ENCODE results near the gene SHOC2. TPM values are rescaled to one million over a fixed set of nuclear protein-coding genes. Genes with fewer than 3 reads are reported as not detected.
A peak's percentile ranks its signal among the peaks of the same experiment; 100 is the strongest.

SHOC2 gene
- total RNA-seq, 1 donor from 2014 or later, result 30.1 TPM

DNA sequence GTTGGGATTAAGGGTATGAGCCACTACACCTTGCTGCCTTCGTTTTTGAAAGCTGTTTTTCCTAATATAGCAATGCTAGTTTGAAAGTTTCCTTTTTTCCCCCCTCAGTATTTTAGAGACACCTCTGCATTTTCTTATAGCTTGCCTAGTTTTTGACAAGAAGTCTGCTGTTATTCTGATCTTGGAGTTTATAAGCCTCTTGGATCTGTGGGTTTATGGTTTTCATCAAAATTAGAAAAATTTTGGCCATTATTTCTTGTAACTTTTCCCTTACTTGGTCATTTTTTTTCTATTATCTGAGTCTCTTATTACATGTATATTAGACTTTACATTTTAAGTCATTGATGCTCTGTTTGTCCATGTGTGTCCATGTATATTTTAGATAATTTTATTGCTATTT is 57.2 kb downstream of the SHOC2 start:
- no peak overlapping the region for H3K4me3 Mint-ChIP-seq
- peaks cover 6% of the 10 kb centered on the region for H3K9me3 Mint-ChIP-seq
- TF ChIP-seq, protein P1, sequence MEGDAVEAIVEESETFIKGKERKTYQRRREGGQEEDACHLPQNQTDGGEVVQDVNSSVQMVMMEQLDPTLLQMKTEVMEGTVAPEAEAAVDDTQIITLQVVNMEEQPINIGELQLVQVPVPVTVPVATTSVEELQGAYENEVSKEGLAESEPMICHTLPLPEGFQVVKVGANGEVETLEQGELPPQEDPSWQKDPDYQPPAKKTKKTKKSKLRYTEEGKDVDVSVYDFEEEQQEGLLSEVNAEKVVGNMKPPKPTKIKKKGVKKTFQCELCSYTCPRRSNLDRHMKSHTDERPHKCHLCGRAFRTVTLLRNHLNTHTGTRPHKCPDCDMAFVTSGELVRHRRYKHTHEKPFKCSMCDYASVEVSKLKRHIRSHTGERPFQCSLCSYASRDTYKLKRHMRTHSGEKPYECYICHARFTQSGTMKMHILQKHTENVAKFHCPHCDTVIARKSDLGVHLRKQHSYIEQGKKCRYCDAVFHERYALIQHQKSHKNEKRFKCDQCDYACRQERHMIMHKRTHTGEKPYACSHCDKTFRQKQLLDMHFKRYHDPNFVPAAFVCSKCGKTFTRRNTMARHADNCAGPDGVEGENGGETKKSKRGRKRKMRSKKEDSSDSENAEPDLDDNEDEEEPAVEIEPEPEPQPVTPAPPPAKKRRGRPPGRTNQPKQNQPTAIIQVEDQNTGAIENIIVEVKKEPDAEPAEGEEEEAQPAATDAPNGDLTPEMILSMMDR (conservative IDR thresholded peaks at IDR 0.05), result no peak
- no peak for DNase-seq (ENCODE audit: low read depth, low spot score)
- no peaks in the 10 kb centered on the region for H3K27me3 Mint-ChIP-seq (ENCODE audit: low read depth)
- H3K27ac Mint-ChIP-seq (ENCODE audit: unreplicated experiment), result no peak overlapping the region
- no peaks in the 10 kb centered on the region for H3K4me1 Mint-ChIP-seq
- H3K36me3 Mint-ChIP-seq (ENCODE audit: low read depth), result peaks cover 20% of the 10 kb centered on the region

DNA sequence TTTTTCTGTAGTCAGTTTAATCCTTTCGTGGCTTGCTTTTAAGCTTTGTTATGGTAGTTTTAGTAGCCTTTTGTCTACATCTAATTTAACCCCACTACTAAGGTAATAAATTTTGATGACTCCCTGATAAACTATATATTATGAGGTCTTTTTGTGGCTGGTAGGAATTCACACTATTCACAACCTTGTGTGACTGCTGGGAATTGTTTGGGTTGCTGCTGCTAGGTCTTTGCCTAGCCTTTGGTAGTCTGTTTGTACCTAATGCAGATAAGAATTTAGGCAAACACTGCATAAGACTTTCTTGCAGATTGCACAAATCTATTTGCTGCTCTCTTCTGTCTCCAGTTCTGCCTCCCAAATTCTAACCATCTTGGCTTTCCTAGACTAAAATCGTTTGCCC is 58.3 kb downstream of the SHOC2 start:
- peaks cover 20% of the 10 kb centered on the region for H3K36me3 Mint-ChIP-seq (ENCODE audit: low read depth)
- peaks cover 6% of the 10 kb centered on the region for H3K9me3 Mint-ChIP-seq
- no peak overlapping the region for H3K4me3 Mint-ChIP-seq
- H3K27me3 Mint-ChIP-seq (ENCODE audit: low read depth), result no peaks in the 10 kb centered on the region
- DNase-seq (ENCODE audit: low read depth, low spot score), result no peak
- H3K4me1 Mint-ChIP-seq, result no peaks in the 10 kb centered on the region
- no peak overlapping the region for H3K27ac Mint-ChIP-seq (ENCODE audit: unreplicated experiment)
- TF ChIP-seq, protein P1 (conservative IDR thresholded peaks at IDR 0.05), result no peak

- Mint-ChIP-seq H3K36me3 (ENCODE audit: low read depth) (peaks cover 20% of the 10 kb centered on the region), H3K9me3 (peaks cover 6% of the 10 kb centered on the region), H3K4me1 (no peaks in the 10 kb centered on the region), H3K4me3 (no peak overlapping the region), H3K27ac (ENCODE audit: unreplicated experiment) (no peak overlapping the region), H3K27me3 (ENCODE audit: low read depth) (no peaks in the 10 kb centered on the region)
- no peak for DNase-seq (ENCODE audit: low read depth, low spot score)
- TF ChIP-seq, protein P1 (conservative IDR thresholded peaks at IDR 0.05), result no peak
These were observed 58.8 kb downstream of the SHOC2 start for GRCh38 chr10:110978204-110978603.

DNA sequence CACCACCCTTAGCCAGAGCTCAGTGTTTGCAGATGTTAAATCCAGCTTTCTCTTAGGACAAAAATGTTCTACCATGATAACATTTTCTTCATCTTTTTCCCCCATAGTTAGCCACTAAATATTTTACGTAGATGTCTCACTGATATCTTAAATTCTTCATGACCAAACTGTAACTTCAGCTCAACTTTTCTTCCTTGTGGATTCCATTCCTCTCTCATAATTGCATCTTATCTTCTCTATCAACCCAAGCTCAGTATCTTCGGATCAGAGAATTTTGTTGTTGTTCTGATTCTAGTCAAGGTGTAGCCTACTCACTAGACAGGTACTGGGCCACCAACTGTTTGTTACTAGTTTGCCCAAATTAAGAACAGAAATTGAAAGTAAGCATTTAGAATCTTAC is 60.2 kb downstream of the SHOC2 start:
- Mint-ChIP-seq H3K4me3 (no peak overlapping the region), H3K27me3 (ENCODE audit: low read depth) (no peaks in the 10 kb centered on the region), H3K9me3 (peaks cover 6% of the 10 kb centered on the region), H3K27ac (ENCODE audit: unreplicated experiment) (no peak overlapping the region), H3K36me3 (ENCODE audit: low read depth) (peaks cover 22% of the 10 kb centered on the region), H3K4me1 (no peaks in the 10 kb centered on the region)
- TF ChIP-seq, protein P1 (conservative IDR thresholded peaks at IDR 0.05), result no peak
- DNase-seq (ENCODE audit: low read depth, low spot score), result no peak

DNA sequence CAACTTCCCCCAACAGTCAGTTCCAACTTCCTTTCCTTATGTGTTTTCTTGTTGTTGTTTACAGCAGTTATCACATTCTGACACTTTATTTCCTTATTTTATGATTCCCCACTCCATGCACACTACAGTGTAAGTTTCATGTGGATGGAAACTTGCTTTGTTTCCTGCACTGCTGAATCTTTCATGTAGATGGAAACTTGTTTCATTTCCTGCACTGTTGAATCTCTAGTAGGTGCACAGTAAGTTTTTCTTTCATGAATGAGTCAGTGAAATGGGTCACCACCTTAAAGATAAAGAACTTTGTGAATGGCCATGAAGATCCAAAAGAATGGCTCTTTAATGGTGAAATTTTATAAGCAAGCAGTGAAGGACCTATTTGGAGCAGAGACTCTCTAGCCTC is 61.4 kb downstream of the SHOC2 start:
- Mint-ChIP-seq H3K9me3 (peaks cover 6% of the 10 kb centered on the region), H3K4me3 (no peak overlapping the region), H3K27me3 (ENCODE audit: low read depth) (no peaks in the 10 kb centered on the region), H3K27ac (ENCODE audit: unreplicated experiment) (peak overlapping the region; percentile 2), H3K36me3 (ENCODE audit: low read depth) (peaks cover 24% of the 10 kb centered on the region), H3K4me1 (no peaks in the 10 kb centered on the region)
- no peak for DNase-seq (ENCODE audit: low read depth, low spot score)
- TF ChIP-seq, protein P1 (conservative IDR thresholded peaks at IDR 0.05), result no peak

DNA sequence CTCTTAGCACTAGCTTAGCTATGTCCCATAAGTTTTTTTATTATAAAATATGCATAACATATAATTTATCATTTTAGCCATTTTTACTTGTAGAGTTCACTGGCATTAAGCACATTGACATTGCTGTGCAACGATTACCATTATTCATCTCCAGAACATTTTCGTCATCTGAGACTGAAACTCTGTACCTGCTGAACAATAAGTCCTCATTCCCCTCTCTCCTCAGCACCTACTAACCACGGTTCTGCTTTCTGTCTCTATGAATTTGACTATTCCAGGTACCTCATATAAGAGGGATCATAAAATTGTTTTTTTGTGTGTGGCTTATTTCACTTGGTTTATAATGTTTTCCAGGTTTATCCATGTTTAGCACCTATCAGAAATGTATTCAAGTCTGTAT is 64.1 kb downstream of the SHOC2 start:
- no peak for DNase-seq (ENCODE audit: low read depth, low spot score)

More for the DNA sequence above, 64.1 kb downstream of the SHOC2 start:
- TF ChIP-seq, protein P1 (conservative IDR thresholded peaks at IDR 0.05), result no peak
- Mint-ChIP-seq H3K4me1 (no peaks in the 10 kb centered on the region), H3K4me3 (no peak overlapping the region), H3K9me3 (peaks cover 6% of the 10 kb centered on the region), H3K36me3 (ENCODE audit: low read depth) (peaks cover 19% of the 10 kb centered on the region), H3K27ac (ENCODE audit: unreplicated experiment) (no peak overlapping the region), H3K27me3 (ENCODE audit: low read depth) (no peaks in the 10 kb centered on the region)

Data from neural crest cell (in vitro differentiated cells).